ENCODE results near the gene SEL1L.
"Not testable (repeated sequence)": the region's sequence is repeated elsewhere in the genome, so short reads cannot be mapped to it uniquely, and the experiment has no call there.

Gene SEL1L

GRCh38 chr14:81473456-81474147 lies 60.1 kb downstream of the SEL1L start:
- no peak for DNase-seq

GRCh38 chr14:81472096-81472800 lies 61.4 kb downstream of the SEL1L start:
- DNase-seq, result no peak

GRCh38 chr14:81471062-81471461 lies 62.6 kb downstream of the SEL1L start:
- no peak for DNase-seq

GRCh38 chr14:81470557-81470826 lies 63.2 kb downstream of the SEL1L start:
- not testable (repeated sequence) for DNase-seq

- DNase-seq, result no peak
These were observed 66.8 kb downstream of the SEL1L start for GRCh38 chr14:81466854-81467253.

GRCh38 chr14:81465507-81466228 lies 68.0 kb downstream of the SEL1L start:
- no peak for DNase-seq

- not testable (repeated sequence) for DNase-seq
These were observed 68.7 kb downstream of the SEL1L start for GRCh38 chr14:81465003-81465392.

- DNase-seq, result peak; percentile 81
These were observed 69.2 kb downstream of the SEL1L start for GRCh38 chr14:81464253-81465002.

GRCh38 chr14:81462356-81462755 lies 71.3 kb downstream of the SEL1L start:
- DNase-seq, result not testable (repeated sequence)

GRCh38 chr14:81459912-81460311 lies 73.7 kb downstream of the SEL1L start:
- DNase-seq, result no peak

GRCh38 chr14:81458352-81458751 lies 75.3 kb downstream of the SEL1L start:
- no peak for DNase-seq

- DNase-seq, result no peak
These were observed 78.3 kb downstream of the SEL1L start for GRCh38 chr14:81455390-81455789.

GRCh38 chr14:81454572-81455218 lies 79.0 kb downstream of the SEL1L start:
- no peak for DNase-seq

GRCh38 chr14:81453166-81453766 lies 80.4 kb downstream of the SEL1L start:
- peak; percentile 60 for DNase-seq

- no peak for DNase-seq
These were observed 81.1 kb downstream of the SEL1L start for GRCh38 chr14:81452341-81453133.

- DNase-seq, result no peak
These were observed 82.7 kb downstream of the SEL1L start for GRCh38 chr14:81450976-81451375.

- DNase-seq, result no peak
These were observed 83.5 kb downstream of the SEL1L start for GRCh38 chr14:81450100-81450531.

- DNase-seq, result no peak
These were observed 84.1 kb downstream of the SEL1L start for GRCh38 chr14:81449576-81449975.

- DNase-seq, result no peak
These were observed 84.5 kb downstream of the SEL1L start for GRCh38 chr14:81449114-81449513.

- no peak for DNase-seq
These were observed 86.5 kb downstream of the SEL1L start for GRCh38 chr14:81447021-81447764.

Data from CD4-positive, alpha-beta T cell treated with Interleukin-21 for 1 hour (primary cell).